Esophagus muscularis mucosa (tissue), 4 donors: ENCODE measurements around the gene RPL7A. TPM values are rescaled to one million over a fixed set of nuclear protein-coding genes. Genes with fewer than 3 reads are reported as not detected.

Source experiments
- DNase-seq: peaks from one replicate; pipeline ENCODE4 v3.0.0-alpha.2; 2017; ENCODE audit errors: extremely low spot score
- H3K27ac ChIP-seq, 4 donors: fragments of 200-600 bp; sonication (generic); replicated peaks in 1 of 4; 1 replicate in 3 of 4; 2 replicates in 1 of 4; pipeline ENCODE4 v1.5.1; 2016 to 2019; ENCODE audit warnings: mild to moderate bottlenecking in 1 of 4
- H3K27me3 ChIP-seq, 4 donors: fragments of 200-600 bp; sonication (generic); one replicate each; pipeline versions ENCODE4 v1.5.1 to v1.6.0; 2016 to 2019
- H3K36me3 ChIP-seq, 4 donors: fragments of 200-600 bp; sonication (generic); one replicate each; pipeline ENCODE4 v1.5.1; 2016 to 2019
- H3K4me1 ChIP-seq, 4 donors: fragments of 200-600 bp; sonication (generic); one replicate each; pipeline ENCODE4 v1.5.1; 2016 to 2019
- H3K4me3 ChIP-seq, 4 donors: fragments of 200-600 bp; sonication (generic); 1 replicate in 2 of 4; 2 replicates in 2 of 4; pipeline ENCODE4 v1.5.1; 2016 to 2019; ENCODE audit warnings: mild to moderate bottlenecking in 4 of 4, moderate library complexity in 1 of 4
- H3K9me3 ChIP-seq, 4 donors: fragments of 200-600 bp; sonication (generic); 1 replicate in 3 of 4; 2 replicates in 1 of 4; pipeline ENCODE4 v1.5.1; 2016 to 2019
- CTCF ChIP-seq, 3 experiments: fragments of 200-600 bp in 2 of 3; fragments of 450-650 bp in 1 of 3; sonication (generic) in 2 of 3; IDR thresholded peaks; one replicate each; pipeline ENCODE4 v1.5.1; 2017 to 2019; ENCODE audit warnings: antibody characterized with exemption in 3 of 3, mild to moderate bottlenecking in 2 of 3, moderate library complexity in 1 of 3
- EP300 ChIP-seq: sonication (generic); formaldehyde crosslinking; IDR thresholded peaks from one replicate; pipeline ENCODE4 v1.6.1; 2017; ENCODE audit warnings: antibody characterized with exemption
- POLR2A ChIP-seq: fragments of 450-650 bp; IDR thresholded peaks from one replicate; pipeline ENCODE4 v1.6.1; 2017; ENCODE audit warnings: antibody characterized with exemption, moderate library complexity, mild to moderate bottlenecking, low read depth
- POLR2AphosphoS5 ChIP-seq, 2 donors: sonication (generic); formaldehyde crosslinking; IDR thresholded peaks; one replicate each; pipeline ENCODE4 v1.6.1; 2017; ENCODE audit warnings: antibody characterized with exemption in 2 of 2
- WGBS: methylation state at CpG from one replicate; pipeline ENCODE4 v1.1.5; 2018; 5-methylcytosine and 5-hydroxymethylcytosine counted together
- intact Hi-C: fragments of 100-400 bp; cut with DNase I; formaldehyde crosslinking; loops from one replicate; pipeline ENCODE4 v1.15.1; 2023
- total RNA-seq, 4 donors: library from RNA; depleted of rRNA; stranded (reverse); fragments of >200 nt; gene quantifications; one replicate each; pipeline versions ENCODE4 v1.1.0 to v1.2.1, GENCODE V29; 2016

RPL7A gene
- total RNA-seq, 4 donors from 2014 or later = 1,466 to 2,142 (median 1,771) TPM

GRCh38 chr9:133367778-133368177 lies 19.8 kb downstream of the RPL7A start:
- peaks cover 39 to 69% (median 60%) of the 10 kb centered on the region in 4 donors for H3K36me3 ChIP-seq
- no peak for DNase-seq
- H3K27ac ChIP-seq = no peak overlapping the region
- H3K9me3 ChIP-seq = no peaks in the 10 kb centered on the region
- TF ChIP-seq EP300 (no peak), POLR2AphosphoS5 (IDR thresholded peaks at IDR 0.05) (no peak), CTCF (IDR thresholded peaks at IDR 0.05) (no peak), POLR2A (no peak)
- 84% methylated on average over 6 of the region's 10 CpGs for WGBS
- H3K4me3 ChIP-seq = no peak overlapping the region
- no peaks in the 10 kb centered on the region for H3K27me3 ChIP-seq
- intact Hi-C loops = no loop called here
- peaks cover 44 to 64% (median 54%) of the 10 kb centered on the region in 4 donors for H3K4me1 ChIP-seq

- Histone ChIP-seq H3K27ac (no peak overlapping the region), H3K36me3 (peaks cover 33 to 69% (median 60%) of the 10 kb centered on the region in 4 donors), H3K9me3 (no peaks in the 10 kb centered on the region), H3K27me3 (no peaks in the 10 kb centered on the region), H3K4me1 (peaks cover 49 to 70% (median 60%) of the 10 kb centered on the region in 4 donors), H3K4me3 (no peak overlapping the region)
- WGBS = 66% methylated on average over 13 of the region's 18 CpGs
- intact Hi-C loops = no loop called here
- DNase-seq = no peak
- TF ChIP-seq EP300 (no peak), CTCF (IDR thresholded peaks at IDR 0.05) (no peak), POLR2A (no peak), POLR2AphosphoS5 (IDR thresholded peaks at IDR 0.05) (no peak)
These were observed 20.3 kb downstream of the RPL7A start for GRCh38 chr9:133368249-133368881.

GRCh38 chr9:133369422-133369821 lies 21.4 kb downstream of the RPL7A start:
- Histone ChIP-seq H3K27me3 (no peaks in the 10 kb centered on the region), H3K36me3 (peaks cover 24 to 60% (median 51%) of the 10 kb centered on the region in 4 donors), H3K4me3 (no peak overlapping the region), H3K27ac (no peak overlapping the region), H3K9me3 (no peaks in the 10 kb centered on the region), H3K4me1 (peaks cover 57 to 80% (median 70%) of the 10 kb centered on the region in 4 donors)
- no peak for TF ChIP-seq CTCF (IDR thresholded peaks at IDR 0.05)
- WGBS = 86% methylated on average over 6 of the region's 6 CpGs
- DNase-seq = no peak
- intact Hi-C loops = no loop called here

- peaks cover 19 to 55% (median 46%) of the 10 kb centered on the region in 4 donors for H3K36me3 ChIP-seq
- H3K27ac ChIP-seq = no peak overlapping the region
- no peaks in the 10 kb centered on the region for H3K27me3 ChIP-seq
- no peak for DNase-seq
- intact Hi-C loops = no loop called here
- H3K4me3 ChIP-seq = no peak overlapping the region
- H3K4me1 ChIP-seq = peaks cover 61 to 85% (median 75%) of the 10 kb centered on the region in 4 donors
- H3K9me3 ChIP-seq = no peaks in the 10 kb centered on the region
- 91% methylated on average over 7 of the region's 7 CpGs for WGBS
- no peak for TF ChIP-seq POLR2AphosphoS5 (IDR thresholded peaks at IDR 0.05)
- no peak for TF ChIP-seq CTCF (IDR thresholded peaks at IDR 0.05)
- TF ChIP-seq POLR2A = no peak
- no peak for TF ChIP-seq EP300
These were observed 21.9 kb downstream of the RPL7A start for GRCh38 chr9:133369933-133370332.

DNA sequence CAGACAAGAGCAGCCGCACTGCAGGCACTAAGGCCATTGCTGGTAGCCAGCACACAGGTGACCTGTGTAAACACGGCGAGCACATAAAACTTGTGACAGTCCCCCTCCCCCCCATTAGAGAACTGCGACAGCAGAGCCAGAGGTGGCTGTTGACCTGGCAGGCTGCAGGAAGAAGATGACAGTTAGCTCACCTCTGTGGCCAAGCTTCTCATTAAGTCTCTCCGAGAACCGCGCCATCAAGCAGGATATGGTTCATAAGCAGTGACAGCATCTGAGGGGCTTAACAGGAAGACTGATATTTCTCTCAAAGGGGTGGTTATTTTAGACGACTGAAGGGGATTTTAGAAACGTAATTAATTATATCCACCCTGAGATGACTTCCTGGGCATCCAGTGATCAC lies 22.7 kb downstream of the RPL7A start:
- no peak overlapping the region for H3K27ac ChIP-seq
- intact Hi-C loops = no loop called here
- H3K9me3 ChIP-seq = no peaks in the 10 kb centered on the region
- H3K4me1 ChIP-seq = peaks cover 61 to 90% (median 77%) of the 10 kb centered on the region in 4 donors
- H3K36me3 ChIP-seq = peaks cover 15 to 47% (median 39%) of the 10 kb centered on the region in 4 donors
- no peak for TF ChIP-seq POLR2AphosphoS5 (IDR thresholded peaks at IDR 0.05)
- no peak for TF ChIP-seq POLR2A
- TF ChIP-seq EP300 = no peak
- no peak for TF ChIP-seq CTCF (IDR thresholded peaks at IDR 0.05)
- WGBS = 59% methylated on average over 9 of the region's 9 CpGs
- H3K4me3 ChIP-seq = no peak overlapping the region
- DNase-seq = no peak
- H3K27me3 ChIP-seq = no peaks in the 10 kb centered on the region
